HEK293T (cell line): ENCODE results near the gene SPRR1A.

Experiments used
- ARNT ChIP-seq: fragments of 450-650 bp; IDR thresholded peaks from 2 replicates; pipeline ENCODE4 v1.6.1; 2017; ENCODE audit warnings: mild to moderate bottlenecking
- BHLHE40 ChIP-seq: fragments of 450-650 bp; IDR thresholded peaks from 2 replicates; pipeline ENCODE4 v1.6.1; 2016; ENCODE audit warnings: mild to moderate bottlenecking, moderate library complexity, borderline replicate concordance
- ELF4 ChIP-seq: fragments of 450-650 bp; IDR thresholded peaks from 2 replicates; pipeline ENCODE4 v1.6.1; 2017; ENCODE audit warnings: antibody characterized with exemption
- FOXA1 ChIP-seq: fragments of 450-650 bp; IDR thresholded peaks from 2 replicates; pipeline ENCODE4 v1.6.1; 2016; ENCODE audit warnings: mild to moderate bottlenecking
- FOXK2 ChIP-seq: fragments of 450-650 bp; IDR thresholded peaks from 2 replicates; pipeline ENCODE4 v1.6.1; 2016; ENCODE audit warnings: mild to moderate bottlenecking
- L3MBTL2 ChIP-seq: fragments of 450-650 bp; conservative IDR thresholded peaks from 2 replicates; pipeline ENCODE4 v1.6.1; 2016; ENCODE audit warnings: mild to moderate bottlenecking
- NFRKB ChIP-seq: fragments of 450-650 bp; IDR thresholded peaks from 2 replicates; pipeline ENCODE4 v1.6.1; 2016; ENCODE audit warnings: mild to moderate bottlenecking, moderate library complexity
- SP1 ChIP-seq: fragments of 450-650 bp; IDR thresholded peaks from 2 replicates; pipeline ENCODE4 v1.6.1; 2017
- SUZ12 ChIP-seq: fragments of 450-650 bp; IDR thresholded peaks from 2 replicates; pipeline ENCODE4 v1.6.1; 2016; ENCODE audit warnings: mild to moderate bottlenecking
- TARDBP ChIP-seq: fragments of 450-650 bp; IDR thresholded peaks from 2 replicates; pipeline ENCODE4 v1.6.1; 2016
- ZNF384 ChIP-seq: fragments of 450-650 bp; IDR thresholded peaks from 2 replicates; pipeline ENCODE4 v1.6.1; 2016
- TF ChIP-seq, protein P1 (sequence below): fragments of 450-650 bp; IDR thresholded peaks from 2 replicates; pipeline ENCODE4 v1.6.1; 2016

DNA sequence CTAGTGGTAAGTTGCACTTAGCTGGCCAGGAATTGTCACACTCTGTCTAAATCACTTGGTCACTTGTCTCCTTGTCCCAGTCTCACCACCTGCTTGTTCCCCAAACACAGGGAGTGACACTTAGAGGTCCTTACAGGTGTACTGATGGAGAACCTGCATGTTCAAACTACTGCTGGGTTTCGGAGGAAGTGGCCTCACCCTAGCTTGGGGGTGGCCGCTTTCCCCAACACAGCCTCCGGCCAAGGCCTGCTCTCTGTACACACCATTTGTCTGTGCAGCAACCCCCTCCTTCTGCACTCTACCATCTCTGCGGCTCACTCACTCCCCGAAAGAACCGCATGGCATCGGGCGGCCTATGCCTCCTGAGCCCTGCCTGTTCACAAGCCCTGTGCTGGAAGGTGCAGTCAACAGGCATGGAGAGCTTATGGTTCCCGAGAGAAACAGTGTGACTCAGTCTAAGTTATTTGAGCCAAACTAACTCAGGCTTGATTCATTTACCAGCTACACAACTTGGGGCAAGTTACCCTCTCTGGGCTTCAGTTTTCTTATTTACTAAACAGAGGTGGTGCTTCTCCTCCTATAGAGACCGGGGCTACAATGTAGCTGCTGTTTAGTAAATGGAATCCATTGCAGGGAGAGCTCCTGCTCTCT, 24.0 kb upstream of the SPRR1A start:
- TF ChIP-seq SP1, result no peak
- TF ChIP-seq, protein P1, sequence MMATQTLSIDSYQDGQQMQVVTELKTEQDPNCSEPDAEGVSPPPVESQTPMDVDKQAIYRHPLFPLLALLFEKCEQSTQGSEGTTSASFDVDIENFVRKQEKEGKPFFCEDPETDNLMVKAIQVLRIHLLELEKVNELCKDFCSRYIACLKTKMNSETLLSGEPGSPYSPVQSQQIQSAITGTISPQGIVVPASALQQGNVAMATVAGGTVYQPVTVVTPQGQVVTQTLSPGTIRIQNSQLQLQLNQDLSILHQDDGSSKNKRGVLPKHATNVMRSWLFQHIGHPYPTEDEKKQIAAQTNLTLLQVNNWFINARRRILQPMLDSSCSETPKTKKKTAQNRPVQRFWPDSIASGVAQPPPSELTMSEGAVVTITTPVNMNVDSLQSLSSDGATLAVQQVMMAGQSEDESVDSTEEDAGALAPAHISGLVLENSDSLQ, result no peak
- no peak for TF ChIP-seq FOXA1
- no peak for TF ChIP-seq TARDBP
- TF ChIP-seq BHLHE40, result no peak
- TF ChIP-seq SUZ12, result no peak
- no peak for TF ChIP-seq FOXK2
- no peak for TF ChIP-seq ELF4
- no peak for TF ChIP-seq L3MBTL2
- no peak for TF ChIP-seq NFRKB
- no peak for TF ChIP-seq ZNF384
- no peak for TF ChIP-seq ARNT
